HG03521 (cell line): ENCODE data around the gene DMD.
"Not testable (repeated sequence)": the region's sequence is repeated elsewhere in the genome, so short reads cannot be mapped to it uniquely, and the experiment has no call there.

Experiments used
- ATAC-seq: cut with Tn5 transposase; IDR thresholded peaks from one replicate; pipeline ENCODE4 v1.9.1; 2021; ENCODE audit warnings: mild to moderate bottlenecking, moderate library complexity; ENCODE audit not compliant: unreplicated experiment

Gene DMD

GRCh38 chrX:32867781-32868523 lies 343.4 kb downstream of the DMD start:
- ATAC-seq, result no peak

GRCh38 chrX:32852203-32852602 lies 359.1 kb downstream of the DMD start:
- ATAC-seq, result no peak

GRCh38 chrX:32851556-32851955 lies 359.8 kb downstream of the DMD start:
- ATAC-seq, result no peak

- no peak for ATAC-seq
Observed at GRCh38 chrX:32847921-32848320, 363.4 kb downstream of the DMD start.

- ATAC-seq, result no peak
Observed at GRCh38 chrX:32842053-32842452, 369.3 kb downstream of the DMD start.

GRCh38 chrX:32839781-32840180 lies 371.6 kb downstream of the DMD start:
- no peak for ATAC-seq

GRCh38 chrX:32825009-32825408 lies 386.3 kb downstream of the DMD start:
- ATAC-seq, result no peak

- ATAC-seq, result no peak
Observed at GRCh38 chrX:32804034-32804433, 407.3 kb downstream of the DMD start.

GRCh38 chrX:32798990-32799389 lies 412.4 kb downstream of the DMD start:
- no peak for ATAC-seq

GRCh38 chrX:32788936-32789335 lies 422.4 kb downstream of the DMD start:
- ATAC-seq, result no peak

- ATAC-seq, result no peak
Observed at GRCh38 chrX:32780109-32780508, 431.2 kb downstream of the DMD start.

GRCh38 chrX:32778965-32779364 lies 432.4 kb downstream of the DMD start:
- no peak for ATAC-seq

GRCh38 chrX:32774966-32775365 lies 436.4 kb downstream of the DMD start:
- no peak for ATAC-seq

- ATAC-seq, result no peak
Observed at GRCh38 chrX:32749070-32749469, 462.3 kb downstream of the DMD start.

GRCh38 chrX:32745323-32745722 lies 466.0 kb downstream of the DMD start:
- no peak for ATAC-seq

- no peak for ATAC-seq
Observed at GRCh38 chrX:32744921-32745320, 466.4 kb downstream of the DMD start.

GRCh38 chrX:32741910-32742309 lies 469.4 kb downstream of the DMD start:
- ATAC-seq, result no peak

- ATAC-seq, result no peak
Observed at GRCh38 chrX:32708542-32708941, 502.8 kb downstream of the DMD start.

GRCh38 chrX:32705385-32705784 lies 506.0 kb downstream of the DMD start:
- not testable (repeated sequence) for ATAC-seq

- ATAC-seq, result no peak
Observed at GRCh38 chrX:32687379-32687778, 524.0 kb downstream of the DMD start.

- no peak for ATAC-seq
Observed at GRCh38 chrX:32678487-32678886, 532.9 kb downstream of the DMD start.

GRCh38 chrX:32673193-32673592 lies 538.2 kb downstream of the DMD start:
- ATAC-seq, result no peak

- no peak for ATAC-seq
Observed at GRCh38 chrX:32662516-32662915, 548.8 kb downstream of the DMD start.
